Left lung (tissue), 10 donors: ENCODE results near the gene RANBP9. TPM values are rescaled to one million over a fixed set of nuclear protein-coding genes. Genes with fewer than 3 reads are reported as not detected.

ENCODE experiments used
- ATAC-seq: fragments of 200-7000 bp; cut with Tn5 transposase; one replicate; pipeline ENCODE4 v1.9.1; 2020; ENCODE audit warnings: moderate library complexity
- DNase-seq, 4 donors: peaks; one replicate each; pipeline ENCODE4 v3.0.0-alpha.2; 2013 to 2020
- H3K27ac ChIP-seq, 2 donors: fragments of 200-600 bp; sonication (generic) in 1 of 2; one replicate each; pipeline versions ENCODE4 v1.5.0 to v1.8.0; 2020 to 2021
- H3K27me3 ChIP-seq, 2 donors: fragments of 200-600 bp; sonication (generic) in 1 of 2; one replicate each; pipeline versions ENCODE4 v1.5.0 to v1.8.0; 2020 to 2021
- H3K36me3 ChIP-seq, 2 donors: fragments of 200-600 bp; sonication (generic) in 1 of 2; one replicate each; pipeline versions ENCODE4 v1.5.0 to v1.8.0; 2020 to 2021
- H3K4me1 ChIP-seq, 2 donors: fragments of 200-600 bp; one replicate each; pipeline ENCODE4 v1.8.0; 2021
- H3K4me3 ChIP-seq, 2 donors: fragments of 200-600 bp; sonication (generic) in 1 of 2; one replicate each; pipeline versions ENCODE4 v1.5.0 to v1.8.0; 2020 to 2021; ENCODE audit warnings: mild to moderate bottlenecking in 1 of 2
- H3K9me3 ChIP-seq, 2 donors: fragments of 200-600 bp; sonication (generic) in 1 of 2; one replicate each; pipeline versions ENCODE4 v1.5.0 to v1.8.0; 2020 to 2021
- CTCF ChIP-seq, 2 donors: fragments of 200-600 bp; sonication (generic) in 1 of 2; IDR thresholded peaks; one replicate each; pipeline versions ENCODE4 v1.5.0 to v1.8.0; 2021; ENCODE audit warnings: antibody characterized with exemption in 2 of 2
- intact Hi-C, 2 donors: fragments of 100-400 bp; cut with DNase I; formaldehyde crosslinking; loops; one replicate each; pipeline versions ENCODE4 v1.11.2 to v1.14.2; 2022
- polyA plus RNA-seq, 6 donors: library from polyadenylated mRNA; unstranded; fragments of 120-200 nt; gene quantifications; one replicate each; pipeline ENCODE4 v1.2.1, GENCODE V29; 2013; ENCODE audit not compliant: insufficient read length in 6 of 6
- total RNA-seq, 2 donors: library from RNA; stranded (reverse); fragmentation: NEBNext Ultra II Directional; extraction: Animal tissue kit (Norgen Biotek cat#: 25700); gene quantifications; one replicate each; pipeline ENCODE4 v1.2.1, GENCODE V29; 2021
- donor health status: DM: no; HTN: yes; CAD: no.
- donor health status: DM: no; HTN: no; CAD: no.

Gene RANBP9
- total and polyA plus RNA-seq, 8 donors: 34.9 to 49.4 (median 45.1) TPM

GRCh38 chr6:13576017-13576416, 135.6 kb downstream of the RANBP9 start:
- H3K9me3 ChIP-seq: no peaks in the 10 kb centered on the region
- H3K27ac ChIP-seq: peak overlapping the region in 1 of 2 donors; percentile 97
- TF ChIP-seq CTCF (IDR thresholded peaks at IDR 0.05): no peak
- H3K36me3 ChIP-seq: no peaks in the 10 kb centered on the region
- peaks cover 0 to 36% of the 10 kb centered on the region in 2 donors for H3K4me1 ChIP-seq
- intact Hi-C loops: no loop called here
- no peaks in the 10 kb centered on the region for H3K27me3 ChIP-seq
- ATAC-seq: no peak
- no peak overlapping the region for H3K4me3 ChIP-seq
- DNase-seq: no peak

GRCh38 chr6:13575377-13575775, 136.3 kb downstream of the RANBP9 start:
- H3K27me3 ChIP-seq: no peaks in the 10 kb centered on the region
- ATAC-seq (no peak), DNase-seq (no peak)
- H3K27ac ChIP-seq: peak overlapping the region; percentile 97 to 98
- H3K4me3 ChIP-seq: peak overlapping the region; percentile 86 to 96
- no peaks in the 10 kb centered on the region for H3K36me3 ChIP-seq
- intact Hi-C loops: no loop called here
- peak; percentile 73 to 87 for TF ChIP-seq CTCF (IDR thresholded peaks at IDR 0.05)
- peaks cover 0 to 29% of the 10 kb centered on the region in 2 donors for H3K4me1 ChIP-seq
- H3K9me3 ChIP-seq: no peaks in the 10 kb centered on the region

GRCh38 chr6:13574571-13575376, 136.9 kb downstream of the RANBP9 start, which contains the start of gene SIRT5:
TSS of gene SIRT5 (plus strand) at chr6:13574601. CDS start at chr6:13584111, 9,510 bp downstream.
- H3K9me3 ChIP-seq: no peaks in the 10 kb centered on the region
- ATAC-seq (peak; percentile 82), DNase-seq (peak; percentile 71 to 92 (median 77))
- H3K4me3 ChIP-seq: peak within 1 kb of the TSS; percentile 86 to 96
- no peaks in the 10 kb centered on the region for H3K36me3 ChIP-seq
- H3K27me3 ChIP-seq: no peaks in the 10 kb centered on the region
- H3K4me1 ChIP-seq: peaks cover 0 to 25% of the 10 kb centered on the region in 2 donors
- H3K27ac ChIP-seq: peak within 1 kb of the TSS; percentile 97 to 98
- intact Hi-C loops: no loop called here
- no peak for TF ChIP-seq CTCF (IDR thresholded peaks at IDR 0.05)

- Histone ChIP-seq H3K27ac (peak overlapping the region; percentile 97 to 98), H3K27me3 (no peaks in the 10 kb centered on the region), H3K36me3 (no peaks in the 10 kb centered on the region), H3K9me3 (no peaks in the 10 kb centered on the region), H3K4me1 (peaks cover 0 to 23% of the 10 kb centered on the region in 2 donors), H3K4me3 (peak overlapping the region; percentile 86 to 96)
- TF ChIP-seq CTCF (IDR thresholded peaks at IDR 0.05): peak; percentile 18 to 43
- ATAC-seq (peak; percentile 96), DNase-seq (peak; percentile 94 to 98 (median 96))
- intact Hi-C loops: no loop called here
Measured at GRCh38 chr6:13574149-13574570, 137.5 kb downstream of the RANBP9 start.

- DNase-seq (peak in 3 of 4 donors; percentile 10 to 70 (median 36)), ATAC-seq (peak; percentile 10)
- intact Hi-C loops: no loop called here
Measured at GRCh38 chr6:13573669-13574110, 137.9 kb downstream of the RANBP9 start.

More at GRCh38 chr6:13573669-13574110, 137.9 kb downstream of the RANBP9 start:
- no peaks in the 10 kb centered on the region for H3K36me3 ChIP-seq
- no peak for TF ChIP-seq CTCF (IDR thresholded peaks at IDR 0.05)
- peaks cover 0 to 23% of the 10 kb centered on the region in 2 donors for H3K4me1 ChIP-seq
- H3K27ac ChIP-seq: peak overlapping the region; percentile 97 to 98
- H3K27me3 ChIP-seq: no peaks in the 10 kb centered on the region
- H3K9me3 ChIP-seq: no peaks in the 10 kb centered on the region
- H3K4me3 ChIP-seq: peak overlapping the region; percentile 86 to 96
